Osteocyte (in vitro differentiated cells): ENCODE results near the gene PDE4A. TPM values are rescaled to one million over a fixed set of nuclear protein-coding genes. Genes with fewer than 3 reads are reported as not detected.

ENCODE experiments used
- DNase-seq: peaks from one replicate; pipeline ENCODE4 v3.0.0; 2021; ENCODE audit warnings: mixed read lengths; ENCODE audit not compliant: unreplicated experiment; ENCODE audit errors: extremely low spot score
- H3K27ac Mint-ChIP-seq: one replicate; pipeline ENCODE4 v1.8.0; 2021; ENCODE audit warnings: mild to moderate bottlenecking, mixed read lengths; ENCODE audit not compliant: unreplicated experiment
- H3K27me3 Mint-ChIP-seq: one replicate; pipeline ENCODE4 v1.8.0; 2021; ENCODE audit warnings: mixed read lengths; ENCODE audit not compliant: unreplicated experiment
- H3K36me3 Mint-ChIP-seq: one replicate; pipeline ENCODE4 v1.8.0; 2021; ENCODE audit warnings: mixed read lengths; ENCODE audit not compliant: unreplicated experiment
- H3K4me1 Mint-ChIP-seq: one replicate; pipeline ENCODE4 v1.8.0; 2021; ENCODE audit warnings: mixed read lengths; ENCODE audit not compliant: unreplicated experiment
- H3K4me3 Mint-ChIP-seq: one replicate; pipeline ENCODE4 v1.8.0; 2021; ENCODE audit warnings: mild to moderate bottlenecking, moderate library complexity, mixed read lengths; ENCODE audit not compliant: unreplicated experiment
- H3K9me3 Mint-ChIP-seq: one replicate; pipeline ENCODE4 v1.8.0; 2021; ENCODE audit warnings: mixed read lengths; ENCODE audit not compliant: unreplicated experiment
- CTCF ChIP-seq: fragments of 200-600 bp; sonication (generic); IDR thresholded peaks from 2 replicates; pipeline ENCODE4 v1.5.0; 2021; ENCODE audit warnings: antibody characterized with exemption, mild to moderate bottlenecking, moderate library complexity
- total RNA-seq: library from RNA; stranded (reverse); gene quantifications from 2 replicates; pipeline ENCODE4 v1.2.1, GENCODE V29; 2021

The PDE4A gene
- total RNA-seq, 1 donor from 2014 or later, result 12.7 TPM

GRCh38 chr19:10389863-10390262 lies 30.5 kb upstream of the PDE4A start:
- H3K36me3 Mint-ChIP-seq, result peaks cover 10% of the 10 kb centered on the region
- no peak overlapping the region for H3K4me3 Mint-ChIP-seq
- no peak overlapping the region for H3K27ac Mint-ChIP-seq
- H3K27me3 Mint-ChIP-seq, result no peaks in the 10 kb centered on the region
- no peaks in the 10 kb centered on the region for H3K9me3 Mint-ChIP-seq
- TF ChIP-seq CTCF, result peak; percentile 32
- H3K4me1 Mint-ChIP-seq, result no peaks in the 10 kb centered on the region
- DNase-seq, result no peak

DNA sequence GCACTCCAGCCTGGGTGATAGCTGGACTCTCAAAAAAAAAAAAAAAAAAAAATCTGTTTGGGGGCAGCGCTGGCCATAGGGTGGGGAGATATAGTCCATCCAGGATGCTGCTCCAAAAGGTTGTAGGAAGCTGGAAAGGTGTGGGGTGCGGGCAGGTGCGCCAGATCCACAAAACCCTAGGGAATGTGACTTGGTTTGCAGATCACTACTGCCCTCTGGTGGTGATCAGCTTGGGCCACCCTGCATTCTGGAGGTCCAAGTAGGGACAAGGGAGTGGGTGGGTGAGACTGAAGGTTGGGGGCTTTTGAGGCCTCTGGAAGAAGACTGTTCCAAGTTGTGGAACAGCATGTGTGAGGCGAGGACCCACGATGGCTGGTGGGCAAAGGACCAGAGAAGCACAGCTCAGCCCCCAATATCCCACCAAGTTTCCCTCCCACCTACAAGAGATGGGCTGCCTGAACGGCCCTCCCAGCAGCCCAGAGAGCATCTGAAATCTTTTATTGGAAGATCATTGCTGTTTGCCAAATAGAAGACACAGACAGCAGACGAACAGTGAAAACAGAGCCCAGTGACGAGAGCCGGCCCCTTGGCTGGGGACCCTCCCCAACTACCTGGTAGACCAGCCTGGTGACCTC lies 29.6 kb upstream of the PDE4A start:
- H3K36me3 Mint-ChIP-seq, result peaks cover 16% of the 10 kb centered on the region
- TF ChIP-seq CTCF, result peak; percentile 82
- no peaks in the 10 kb centered on the region for H3K27me3 Mint-ChIP-seq
- H3K9me3 Mint-ChIP-seq, result no peaks in the 10 kb centered on the region
- peak overlapping the region; percentile 1 for H3K27ac Mint-ChIP-seq
- no peaks in the 10 kb centered on the region for H3K4me1 Mint-ChIP-seq
- no peak overlapping the region for H3K4me3 Mint-ChIP-seq
- no peak for DNase-seq

- no peak for TF ChIP-seq CTCF
- Mint-ChIP-seq H3K36me3 (peaks cover 19% of the 10 kb centered on the region), H3K27ac (no peak overlapping the region), H3K4me3 (no peak overlapping the region), H3K9me3 (no peaks in the 10 kb centered on the region), H3K4me1 (no peaks in the 10 kb centered on the region), H3K27me3 (no peaks in the 10 kb centered on the region)
- DNase-seq, result no peak
Measured at GRCh38 chr19:10392120-10392519, 28.2 kb upstream of the PDE4A start.

- no peak for DNase-seq
- Mint-ChIP-seq H3K36me3 (peaks cover 19% of the 10 kb centered on the region), H3K27ac (no peak overlapping the region), H3K9me3 (no peaks in the 10 kb centered on the region), H3K27me3 (no peaks in the 10 kb centered on the region), H3K4me3 (no peak overlapping the region), H3K4me1 (no peaks in the 10 kb centered on the region)
- TF ChIP-seq CTCF, result no peak
Measured at GRCh38 chr19:10393137-10393536, 27.2 kb upstream of the PDE4A start.

DNA sequence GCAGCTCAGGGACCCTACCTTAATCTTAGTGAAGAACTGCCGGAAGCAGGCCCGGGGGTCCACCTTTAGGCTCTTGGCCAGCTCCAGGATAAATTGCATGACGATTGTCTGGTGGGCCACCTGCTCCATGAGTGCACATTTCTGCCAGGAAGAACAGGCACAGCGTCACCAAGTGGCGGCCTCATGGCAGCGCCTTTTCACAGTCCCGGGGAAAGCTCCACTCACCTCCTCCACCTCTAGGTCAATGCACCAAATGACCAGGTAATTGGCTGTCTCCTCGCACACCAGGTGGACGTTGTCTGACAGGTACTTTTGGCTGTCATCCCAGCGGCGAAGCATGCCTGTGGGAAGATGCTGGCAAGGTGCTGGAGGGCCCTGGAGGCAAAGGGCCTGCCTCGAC lies 25.3 kb upstream of the PDE4A start:
- H3K4me3 Mint-ChIP-seq, result no peak overlapping the region
- H3K4me1 Mint-ChIP-seq, result no peaks in the 10 kb centered on the region
- no peak for DNase-seq
- H3K9me3 Mint-ChIP-seq, result no peaks in the 10 kb centered on the region
- no peaks in the 10 kb centered on the region for H3K27me3 Mint-ChIP-seq
- no peak overlapping the region for H3K27ac Mint-ChIP-seq
- peaks cover 20% of the 10 kb centered on the region for H3K36me3 Mint-ChIP-seq
- no peak for TF ChIP-seq CTCF
